ENCODE measurements around the gene SGIP1.
A peak's percentile ranks its signal among the peaks of the same experiment; 100 is the strongest.

The SGIP1 gene

GRCh38 chr1:66770240-66770639, 236.3 kb downstream of the SGIP1 start:
- H3K4me2 ChIP-seq = peak overlapping the region; percentile 94
- no peak for TF ChIP-seq CTCF (conservative IDR thresholded peaks at IDR 0.05; ENCODE audit: low read depth, low read length)
- no peak overlapping the region for H3K4me3 ChIP-seq (IDR thresholded peaks at IDR 0.05; ENCODE audit: insufficient read depth, low read depth, low read length)
- peak overlapping the region; percentile 66 for H3K9ac ChIP-seq
- peak overlapping the region; percentile 94 for H3K27ac ChIP-seq
- no peaks in the 10 kb centered on the region for H3K27me3 ChIP-seq (ENCODE audit: insufficient read depth, low read depth)
- H3K4me1 ChIP-seq (ENCODE audit: low read depth, poor library complexity, severe bottlenecking) = peaks cover 97% of the 10 kb centered on the region
- peaks cover 28% of the 10 kb centered on the region for H3K79me2 ChIP-seq (ENCODE audit: insufficient read depth, low read depth)
- no peaks in the 10 kb centered on the region for H4K20me1 ChIP-seq (ENCODE audit: insufficient read depth)
- no peaks in the 10 kb centered on the region for H3K36me3 ChIP-seq (ENCODE audit: insufficient read depth)
- no peak overlapping the region for H2AFZ ChIP-seq (ENCODE audit: low read depth)

- no peaks in the 10 kb centered on the region for H4K20me1 ChIP-seq (ENCODE audit: insufficient read depth)
- H3K4me3 ChIP-seq (IDR thresholded peaks at IDR 0.05; ENCODE audit: insufficient read depth, low read depth, low read length) = no peak overlapping the region
- H3K4me2 ChIP-seq = peak overlapping the region; percentile 94
- no peak for TF ChIP-seq CTCF (conservative IDR thresholded peaks at IDR 0.05; ENCODE audit: low read depth, low read length)
- H3K36me3 ChIP-seq (ENCODE audit: insufficient read depth) = no peaks in the 10 kb centered on the region
- H3K9ac ChIP-seq = peak overlapping the region; percentile 66
- peaks cover 96% of the 10 kb centered on the region for H3K4me1 ChIP-seq (ENCODE audit: low read depth, poor library complexity, severe bottlenecking)
- H3K79me2 ChIP-seq (ENCODE audit: insufficient read depth, low read depth) = peaks cover 26% of the 10 kb centered on the region
- H3K27ac ChIP-seq = peak overlapping the region; percentile 94
- no peak overlapping the region for H2AFZ ChIP-seq (ENCODE audit: low read depth)
- no peaks in the 10 kb centered on the region for H3K27me3 ChIP-seq (ENCODE audit: insufficient read depth, low read depth)
Observed at GRCh38 chr1:66770694-66771093, 236.7 kb downstream of the SGIP1 start.

- peak overlapping the region; percentile 30 for H3K4me2 ChIP-seq
- H3K79me2 ChIP-seq (ENCODE audit: insufficient read depth, low read depth) = peaks cover 27% of the 10 kb centered on the region
- H3K27ac ChIP-seq = peak overlapping the region; percentile 7; the same call in 1 of the 2 replicates
- H2AFZ ChIP-seq (ENCODE audit: low read depth) = no peak overlapping the region
- no peaks in the 10 kb centered on the region for H4K20me1 ChIP-seq (ENCODE audit: insufficient read depth)
- no peaks in the 10 kb centered on the region for H3K36me3 ChIP-seq (ENCODE audit: insufficient read depth)
- H3K4me3 ChIP-seq (IDR thresholded peaks at IDR 0.05; ENCODE audit: insufficient read depth, low read depth, low read length) = no peak overlapping the region
- TF ChIP-seq CTCF (conservative IDR thresholded peaks at IDR 0.05; ENCODE audit: low read depth, low read length) = no peak
- H3K27me3 ChIP-seq (ENCODE audit: insufficient read depth, low read depth) = no peaks in the 10 kb centered on the region
- H3K9ac ChIP-seq = no peak overlapping the region
- H3K4me1 ChIP-seq (ENCODE audit: low read depth, poor library complexity, severe bottlenecking) = peaks cover 96% of the 10 kb centered on the region
Observed at GRCh38 chr1:66773227-66773626, 239.3 kb downstream of the SGIP1 start.

GRCh38 chr1:66774438-66774837, 240.5 kb downstream of the SGIP1 start:
- Histone ChIP-seq H3K27ac (no peak overlapping the region; the same call in 1 of the 2 replicates), H3K4me3 (IDR thresholded peaks at IDR 0.05; ENCODE audit: insufficient read depth, low read depth, low read length) (no peak overlapping the region), H3K4me1 (ENCODE audit: low read depth, poor library complexity, severe bottlenecking) (peaks cover 90% of the 10 kb centered on the region), H3K27me3 (ENCODE audit: insufficient read depth, low read depth) (no peaks in the 10 kb centered on the region), H4K20me1 (ENCODE audit: insufficient read depth) (no peaks in the 10 kb centered on the region), H3K36me3 (ENCODE audit: insufficient read depth) (no peaks in the 10 kb centered on the region), H2AFZ (ENCODE audit: low read depth) (no peak overlapping the region), H3K79me2 (ENCODE audit: insufficient read depth, low read depth) (peaks cover 27% of the 10 kb centered on the region; the same call in 1 of the 2 replicates), H3K4me2 (no peak overlapping the region; the same call in 1 of the 2 replicates), H3K9ac (no peak overlapping the region)
- TF ChIP-seq CTCF (conservative IDR thresholded peaks at IDR 0.05; ENCODE audit: low read depth, low read length) = no peak
